Iris pigment epithelial cell (primary cell): Measurements from ENCODE around the gene TRIM4.
"Not testable (repeated sequence)": the region's sequence is repeated elsewhere in the genome, so short reads cannot be mapped to it uniquely, and the experiment has no call there.

Experiments used
- DNase-seq: peaks from one replicate; pipeline ENCODE4 v3.0.0-alpha.2; 2011; ENCODE audit warnings: low read depth

The TRIM4 gene

GRCh38 chr7:99918959-99919813 lies at the start of gene TRIM4:
TRIM4 (minus strand) TSS chr7:99919530; CDS start chr7:99919401, 129 bp downstream.
- DNase-seq, result peak; percentile 95

- DNase-seq, result no peak
Measured at GRCh38 chr7:99958564-99959227, 39.4 kb upstream of the TRIM4 start.

- DNase-seq, result no peak
Measured at GRCh38 chr7:99955247-99955646, 35.9 kb upstream of the TRIM4 start.

GRCh38 chr7:99954643-99955042 lies 35.3 kb upstream of the TRIM4 start:
- not testable (repeated sequence) for DNase-seq

GRCh38 chr7:99953649-99954048 lies 34.3 kb upstream of the TRIM4 start:
- peak; percentile 47 for DNase-seq

GRCh38 chr7:99952649-99953048 lies 33.3 kb upstream of the TRIM4 start:
- DNase-seq, result not testable (repeated sequence)

GRCh38 chr7:99950819-99951218 lies 31.5 kb upstream of the TRIM4 start:
- not testable (repeated sequence) for DNase-seq

- DNase-seq, result peak; percentile 16
Measured at GRCh38 chr7:99949645-99950228, 30.4 kb upstream of the TRIM4 start.

GRCh38 chr7:99947608-99948007 lies 28.3 kb upstream of the TRIM4 start:
- no peak for DNase-seq

- no peak for DNase-seq
Measured at GRCh38 chr7:99944497-99945070, 25.3 kb upstream of the TRIM4 start.

- no peak for DNase-seq
Measured at GRCh38 chr7:99943641-99944496, 24.5 kb upstream of the TRIM4 start.

- no peak for DNase-seq
Measured at GRCh38 chr7:99938296-99938695, 19.0 kb upstream of the TRIM4 start.

- peak; percentile 21 for DNase-seq
Measured at GRCh38 chr7:99935009-99935408, 15.7 kb upstream of the TRIM4 start.

- DNase-seq, result no peak
Measured at GRCh38 chr7:99930376-99930775, 11.0 kb upstream of the TRIM4 start.

GRCh38 chr7:99929730-99930053 lies 10.4 kb upstream of the TRIM4 start:
- no peak for DNase-seq

- DNase-seq, result peak; percentile 43
Measured at GRCh38 chr7:99928994-99929729, 9.8 kb upstream of the TRIM4 start, which contains the start of gene GJC3. GJC3 (minus strand) TSS chr7:99929620; CDS start chr7:99929620, 0 bp downstream.

- no peak for DNase-seq
Measured at GRCh38 chr7:99928188-99928587, 8.9 kb upstream of the TRIM4 start.

GRCh38 chr7:99927536-99927935 lies 8.2 kb upstream of the TRIM4 start:
- DNase-seq, result no peak

- no peak for DNase-seq
Measured at GRCh38 chr7:99926321-99926720, 7.0 kb upstream of the TRIM4 start.

GRCh38 chr7:99923200-99923599 lies 3.9 kb upstream of the TRIM4 start:
- DNase-seq, result no peak

GRCh38 chr7:99920149-99920548 lies 819 bp upstream of the TRIM4 start:
- no peak for DNase-seq
